ENCODE data around the gene CD247. TPM values are rescaled to one million over a fixed set of nuclear protein-coding genes. Genes with fewer than 3 reads are reported as not detected.
"Not testable (repeated sequence)": the region's sequence is repeated elsewhere in the genome, so short reads cannot be mapped to it uniquely, and the experiment has no call there.

The CD247 gene
- polyA plus RNA-seq (ENCODE audit: insufficient read length): 1.2 TPM

GRCh38 chr1:167518331-167518700, at the start of gene CD247:
CD247 (minus strand) TSS chr1:167518529; CDS start chr1:167518465, 64 bp downstream.
- DNase-seq (ENCODE audit: low read depth): no peak

DNA sequence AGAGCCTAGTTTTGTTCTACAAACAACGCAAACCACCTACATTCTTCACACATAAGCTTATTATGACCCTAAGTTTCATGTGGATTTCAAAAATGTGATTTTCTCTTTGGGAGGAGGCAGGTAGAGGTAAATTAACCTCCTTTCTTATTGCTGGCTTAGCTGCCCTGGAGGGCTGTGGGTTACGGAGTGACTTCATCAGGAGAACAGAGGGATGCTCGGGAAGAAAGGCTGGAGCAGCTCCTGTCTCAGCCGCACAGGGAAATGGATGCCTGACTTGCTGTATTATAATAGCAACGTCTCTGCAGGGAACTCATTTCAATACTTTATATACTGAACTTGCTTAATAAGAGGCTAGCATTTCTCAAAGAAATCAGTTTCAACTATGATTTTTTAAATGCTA, 49.3 kb upstream of the CD247 start:
- DNase-seq (ENCODE audit: low read depth): no peak

- no peak for DNase-seq (ENCODE audit: low read depth)
Observed at GRCh38 chr1:167566766-167567165, 48.4 kb upstream of the CD247 start.

DNA sequence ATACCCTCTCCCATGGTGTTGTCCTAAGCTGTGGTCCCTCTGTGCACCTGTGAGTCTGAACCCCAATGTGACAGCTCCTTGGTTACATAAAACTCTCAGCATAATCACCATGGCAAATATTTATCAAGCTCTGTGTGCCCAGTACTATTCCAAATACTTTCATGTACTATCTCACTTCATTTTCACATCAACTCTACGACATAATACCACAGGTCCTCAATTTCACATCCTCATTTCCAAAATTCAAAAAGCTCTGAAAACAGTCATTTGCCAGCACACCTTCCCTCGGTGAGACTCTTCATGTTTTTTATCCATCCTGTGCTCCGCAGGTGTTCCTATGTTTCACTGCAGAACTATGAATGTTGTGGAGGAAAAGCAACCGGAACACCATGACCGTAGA, 47.6 kb upstream of the CD247 start:
- DNase-seq (ENCODE audit: low read depth): no peak

- DNase-seq (ENCODE audit: low read depth): no peak
Observed at GRCh38 chr1:167564612-167565270, 46.4 kb upstream of the CD247 start.

GRCh38 chr1:167563579-167564246, 45.4 kb upstream of the CD247 start:
- peak; percentile 16 for DNase-seq (ENCODE audit: low read depth)

- no peak for DNase-seq (ENCODE audit: low read depth)
Observed at GRCh38 chr1:167562702-167563101, 44.4 kb upstream of the CD247 start.

DNA sequence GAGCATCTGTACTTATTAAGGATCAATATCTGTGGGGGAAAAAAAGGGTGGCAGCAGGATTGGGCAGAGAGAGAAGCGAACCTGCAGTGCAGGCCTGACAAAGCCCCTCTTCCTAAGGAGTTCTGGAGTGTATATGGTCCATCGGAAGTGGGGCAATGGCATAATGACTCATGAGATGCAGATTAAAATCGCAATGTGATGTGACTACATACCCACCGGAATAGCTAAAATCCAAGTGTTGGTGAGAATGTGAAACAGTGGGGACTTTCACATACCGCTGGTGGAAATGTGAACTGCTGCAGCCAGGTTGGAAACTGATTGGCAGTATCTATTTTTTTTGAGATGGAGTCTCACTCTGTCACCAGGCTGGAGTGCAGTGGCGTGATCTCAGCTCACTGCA, 43.4 kb upstream of the CD247 start:
- no peak for DNase-seq (ENCODE audit: low read depth)

DNA sequence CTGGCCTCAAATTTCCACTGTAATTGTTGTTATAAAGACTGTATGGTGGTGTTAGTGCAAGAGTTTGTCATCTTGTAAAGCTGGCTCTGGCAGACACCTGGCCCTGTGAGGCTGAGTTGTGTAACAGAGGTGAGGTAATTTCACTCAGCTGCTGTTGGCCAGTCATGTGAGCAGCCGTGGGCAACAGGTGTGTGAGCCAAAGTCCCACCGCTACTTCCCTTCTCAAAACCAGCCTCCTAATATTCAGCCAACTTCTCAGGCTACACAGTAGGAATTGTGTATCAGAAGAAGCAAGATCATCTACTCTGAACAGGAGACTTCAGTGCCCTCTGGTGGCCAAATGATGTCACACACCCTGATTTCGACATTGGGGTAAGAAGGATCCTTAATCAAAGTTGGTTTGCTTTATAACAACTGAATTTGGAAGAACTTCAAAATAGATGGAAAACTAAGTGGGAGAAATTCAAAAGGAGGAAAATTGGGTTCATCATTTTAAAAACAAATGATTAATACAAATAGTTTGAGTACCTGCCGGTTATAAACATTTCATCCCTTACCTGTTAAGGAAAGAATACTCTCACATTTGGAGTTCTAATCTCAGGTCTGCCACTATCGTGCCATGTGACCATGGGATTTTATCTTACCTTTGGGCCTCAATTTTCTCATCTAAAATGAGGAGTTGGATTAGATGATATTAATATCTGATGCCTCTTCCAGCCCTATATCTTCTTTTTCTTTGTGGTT, 37.8 kb upstream of the CD247 start:
- DNase-seq (ENCODE audit: low read depth): peak; percentile 41

DNA sequence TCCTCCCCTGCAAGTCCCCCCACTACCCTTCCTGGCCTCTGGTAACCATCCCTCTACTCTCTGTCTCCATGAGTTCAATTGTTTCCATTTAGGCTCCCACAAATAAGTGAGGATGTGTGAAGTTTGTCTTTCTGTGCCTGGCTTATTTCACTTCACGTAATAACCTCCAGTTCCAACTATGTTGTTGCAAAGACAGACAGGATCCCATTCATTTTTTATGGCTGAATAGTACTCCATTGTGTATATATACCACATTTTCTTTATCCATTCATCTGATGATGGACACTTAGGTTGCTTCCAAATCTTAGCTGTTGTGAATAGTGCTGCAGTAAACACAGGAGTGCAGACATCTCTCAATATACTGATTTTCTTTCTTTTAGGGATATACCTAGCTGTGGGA, 36.7 kb upstream of the CD247 start:
- not testable (repeated sequence) for DNase-seq (ENCODE audit: low read depth)

- DNase-seq (ENCODE audit: low read depth): no peak
Observed at GRCh38 chr1:167554028-167554779, 35.9 kb upstream of the CD247 start.

DNA sequence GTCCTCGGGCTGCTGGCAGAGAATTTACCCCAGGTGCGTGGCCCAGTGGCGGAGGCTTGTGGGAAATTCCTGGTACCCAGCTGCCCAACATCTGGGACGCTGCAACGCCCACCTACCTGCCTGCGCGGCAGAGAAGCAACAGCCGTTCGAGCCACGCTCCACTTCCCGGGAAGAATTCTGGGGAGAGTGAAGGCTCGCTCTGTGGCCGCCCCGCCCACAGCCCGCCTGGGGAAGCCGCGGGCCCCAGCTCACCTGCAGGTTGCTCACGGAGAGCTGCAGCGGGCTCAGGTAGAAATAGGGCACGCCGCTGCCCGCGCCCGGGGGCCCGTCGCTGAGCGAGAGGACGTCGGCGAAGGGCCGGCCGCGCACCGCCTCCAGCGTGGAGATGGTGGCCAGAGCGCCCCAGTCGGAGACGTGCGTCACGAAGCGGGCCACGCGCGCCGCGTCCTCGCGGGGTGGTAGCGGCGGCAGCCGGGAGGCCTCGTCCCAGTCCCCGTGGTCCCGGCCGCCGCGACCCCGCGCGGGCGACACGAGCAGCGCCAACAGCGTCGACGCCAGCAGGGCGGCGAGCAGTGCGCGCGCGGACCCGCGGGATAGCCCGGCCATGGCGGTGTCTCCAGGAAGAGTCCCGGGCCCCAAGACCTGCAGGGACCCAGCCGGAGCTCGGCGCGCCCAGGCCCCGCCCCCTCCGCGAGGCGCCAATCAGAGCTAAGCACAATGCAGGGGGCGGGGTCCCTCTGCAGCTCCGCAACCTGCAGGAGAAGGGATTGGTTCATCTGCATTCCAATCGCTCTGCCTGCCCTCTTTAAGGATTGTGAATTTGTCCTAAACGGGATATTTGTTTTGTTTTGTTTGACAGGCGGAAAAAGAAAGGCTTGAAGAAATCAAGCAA, 35.1 kb upstream of the CD247 start, which contains the start of gene CREG1:
Gene CREG1 (minus strand): TSS at position 627 of the 892 bp plus-strand sequence.
- peak; percentile 51 for DNase-seq (ENCODE audit: low read depth)

GRCh38 chr1:167551362-167551761, 33.0 kb upstream of the CD247 start:
- no peak for DNase-seq (ENCODE audit: low read depth)

DNA sequence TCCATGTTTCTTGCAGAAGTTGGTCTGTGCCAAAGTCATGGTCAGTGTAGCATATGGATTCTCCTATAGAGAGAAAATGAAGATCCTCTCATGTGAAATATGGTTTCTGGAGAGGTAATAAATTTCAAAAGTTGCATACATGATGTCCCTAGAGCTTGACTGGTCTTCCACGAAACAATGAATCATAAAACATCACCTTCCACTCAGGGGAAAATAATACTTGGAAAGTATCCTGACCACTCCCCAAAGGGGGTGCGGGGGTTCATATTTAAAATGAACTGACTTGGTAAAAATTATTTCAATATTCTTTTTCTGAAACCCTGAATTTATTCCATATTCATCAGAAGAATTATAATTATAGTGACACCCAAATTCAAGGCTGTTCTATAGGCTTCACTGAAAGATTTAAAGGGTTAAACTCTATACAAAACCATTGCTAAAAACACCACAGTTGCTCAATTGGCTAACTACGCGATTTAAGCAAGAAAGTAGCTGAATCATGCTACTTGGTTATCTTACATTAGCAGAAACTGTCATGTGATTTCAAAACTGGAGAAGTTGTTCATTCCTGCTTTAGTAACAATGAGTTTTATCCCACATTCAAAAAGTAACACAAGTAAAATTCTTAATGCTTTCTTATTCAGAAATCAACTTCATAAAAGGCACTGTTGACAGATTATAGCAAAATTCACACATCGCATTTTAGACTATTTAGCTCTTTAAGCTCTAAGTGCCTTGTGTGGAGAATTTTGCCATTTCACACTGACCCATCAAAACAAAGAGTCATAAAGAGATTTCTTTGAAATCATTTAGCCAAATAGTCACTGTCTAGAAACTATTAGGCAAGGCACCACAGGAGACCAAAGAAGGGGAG, 30.0 kb upstream of the CD247 start:
- DNase-seq (ENCODE audit: low read depth): no peak

DNA sequence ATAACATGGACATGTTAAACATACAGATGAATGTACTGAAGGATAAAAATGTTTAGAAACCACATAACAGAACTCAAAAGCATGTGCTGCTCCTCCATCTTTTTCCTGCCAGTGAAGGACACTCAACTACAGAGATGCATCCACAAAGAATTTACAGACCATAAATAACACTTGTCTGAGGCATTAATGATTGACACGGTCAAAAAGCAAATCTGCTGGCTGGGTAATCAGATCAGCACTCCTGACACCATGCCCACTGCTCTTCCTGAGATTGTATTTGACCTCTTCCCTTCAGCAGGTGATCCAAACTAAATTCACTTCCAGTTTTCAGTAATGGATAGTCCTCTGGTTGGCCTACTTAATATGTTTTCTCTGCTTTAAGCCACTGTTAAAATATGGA, 28.6 kb upstream of the CD247 start:
- no peak for DNase-seq (ENCODE audit: low read depth)

DNA sequence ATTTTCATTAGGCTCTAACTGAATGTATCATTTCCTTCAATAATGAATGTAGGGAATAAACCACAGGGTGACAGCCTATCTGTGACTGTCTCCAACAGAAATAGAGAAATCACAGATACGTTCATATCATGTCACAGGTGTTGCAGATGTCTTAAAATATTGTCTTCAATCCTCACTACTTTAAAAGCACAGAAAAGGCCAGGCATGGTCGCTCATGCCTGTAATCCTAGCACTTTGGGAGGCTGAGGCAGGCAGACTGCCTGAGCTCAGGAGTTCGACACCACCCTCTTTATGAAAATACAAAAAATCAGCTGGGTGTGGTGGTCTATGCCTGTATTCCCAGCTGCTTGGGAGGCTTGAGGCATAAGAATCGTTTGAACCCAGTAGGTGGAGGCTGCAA, 27.0 kb upstream of the CD247 start:
- no peak for DNase-seq (ENCODE audit: low read depth)

DNA sequence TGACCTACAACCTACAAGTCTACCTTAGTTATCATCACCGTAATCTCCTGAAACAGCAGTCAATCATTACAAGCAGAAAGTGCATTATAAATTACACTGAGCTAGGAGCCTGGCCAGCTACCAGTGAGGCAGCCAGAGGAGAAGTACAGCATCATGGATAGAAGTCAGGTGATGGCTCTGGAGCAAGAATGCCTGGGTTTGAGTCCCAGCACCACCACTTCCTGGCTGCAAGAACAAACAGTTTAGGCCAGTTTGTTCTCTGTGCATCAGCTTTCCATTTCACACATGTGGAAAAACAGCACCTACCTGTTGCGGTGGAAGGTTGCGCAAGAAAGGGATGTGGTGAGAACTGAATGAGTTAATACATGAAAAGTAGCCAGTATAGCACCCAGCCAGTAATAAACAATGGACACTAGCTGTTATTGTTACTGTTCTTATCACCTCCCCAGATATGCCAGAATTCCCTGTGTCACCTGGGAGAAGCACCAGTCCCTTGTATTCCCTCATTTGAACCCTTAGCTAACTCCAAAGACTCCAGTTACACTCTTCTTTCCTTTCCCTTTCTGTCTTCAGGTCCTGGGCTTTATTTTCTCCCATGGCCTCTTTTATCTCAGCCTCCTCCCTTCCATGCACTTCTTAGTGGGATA, 26.2 kb upstream of the CD247 start:
- no peak for DNase-seq (ENCODE audit: low read depth)

DNA sequence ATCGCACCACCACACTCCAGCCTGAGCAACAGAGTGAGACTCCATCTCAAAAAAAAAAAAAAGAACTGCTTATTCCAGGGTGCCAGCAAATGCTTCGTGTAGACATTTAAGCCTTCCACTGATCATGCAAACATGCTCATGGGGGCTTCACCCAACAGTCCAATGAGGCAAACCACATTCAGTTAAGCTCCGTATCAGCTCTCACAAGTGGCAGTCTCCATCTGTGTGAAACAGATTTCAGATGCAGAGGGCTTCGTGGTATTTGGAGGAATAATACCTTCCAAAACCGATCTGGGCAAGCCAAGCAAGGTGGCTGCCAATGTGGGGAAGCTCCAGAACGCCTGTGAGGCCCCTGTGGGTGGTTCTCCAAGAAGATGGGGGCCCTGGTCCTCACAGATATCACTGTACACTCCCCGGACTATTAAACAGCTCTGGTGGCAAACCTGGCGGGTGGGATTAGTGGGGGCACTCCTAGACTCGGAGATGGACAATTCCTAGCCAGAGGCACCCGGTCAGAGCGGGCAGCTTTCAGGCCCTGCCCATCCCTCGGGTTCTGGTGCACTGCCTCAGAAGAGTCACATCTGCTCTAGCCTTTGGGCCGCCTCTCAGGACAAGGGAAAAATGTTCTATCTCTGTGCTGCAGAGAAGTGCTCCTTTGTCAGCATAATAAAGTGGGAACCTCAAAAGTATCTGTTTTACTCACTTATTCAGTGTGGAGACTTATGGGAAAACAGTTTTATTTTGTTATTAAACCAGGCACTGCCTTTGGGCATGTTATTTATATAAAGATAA, 25.1 kb upstream of the CD247 start:
- DNase-seq (ENCODE audit: low read depth): no peak
